ENCODE results near the gene KCNN3. TPM values are rescaled to one million over a fixed set of nuclear protein-coding genes. Genes with fewer than 3 reads are reported as not detected.

The KCNN3 gene
- total and polyA plus RNA-seq, 2 of the 8 experiments (the other 6 are each of a cell fraction or from before 2014, with no cell fraction given), result 2.8 to 3.7 TPM

DNA sequence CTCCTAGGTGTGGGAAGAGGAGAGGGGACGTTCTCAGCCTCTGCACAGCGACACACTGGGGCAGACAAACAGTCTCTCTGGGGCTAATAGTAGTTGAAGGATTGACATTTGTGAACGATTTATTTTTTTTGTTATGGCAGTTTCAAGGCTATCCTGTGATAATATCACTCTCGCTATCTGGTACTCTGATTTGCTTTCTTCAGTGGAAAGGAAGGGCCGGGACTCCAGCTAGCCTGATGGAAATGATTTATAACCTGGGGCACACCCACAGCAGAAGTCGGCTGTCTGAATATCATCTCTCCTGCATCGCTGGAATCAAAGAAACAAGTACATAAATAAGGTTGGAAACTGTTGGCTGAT, 122.7 kb downstream of the KCNN3 start:
- TF ChIP-seq POLR2A (IDR thresholded peaks at IDR 0.05; ENCODE audit: control extremely low read depth in 1 of 2, low read depth in 2 of 2, low read length in 2 of 2), result no peak
- no peak for TF ChIP-seq JUN (IDR thresholded peaks at IDR 0.05; ENCODE audit: low read depth, low read length)
- no peak for TF ChIP-seq SUZ12 (IDR thresholded peaks at IDR 0.05; ENCODE audit: low read length)
- no peak for TF ChIP-seq TCF12 (IDR thresholded peaks at IDR 0.05; ENCODE audit: low read depth, low read length)
- TF ChIP-seq CTCF (IDR thresholded peaks at IDR 0.05; ENCODE audit: control extremely low read depth in 1 of 3, insufficient read depth in 1 of 3, low read depth in 1 of 3, low read length in 3 of 3), result no peak
- no peak for TF ChIP-seq SRF (IDR thresholded peaks at IDR 0.05; ENCODE audit: low read depth, low read length)

More for the DNA sequence above, 122.7 kb downstream of the KCNN3 start:
- Histone ChIP-seq H3K23ac (ENCODE audit: insufficient read length) (no peak overlapping the region), H3K27ac (ENCODE audit: low read depth, low read length) (no peak overlapping the region), H2AK5ac (ENCODE audit: low read depth, low read length) (no peak overlapping the region), H4K8ac (ENCODE audit: extremely low read depth, insufficient read depth, low read length) (no peak overlapping the region), H3K27me3 (replicated peaks in 1 of 4; ENCODE audit: control insufficient read depth in 3 of 4, extremely low read depth in 1 of 4, insufficient read depth in 3 of 4, low read length in 3 of 4) (no peaks in the 10 kb centered on the region), H3K4me2 (ENCODE audit: insufficient read depth in 1 of 2, low read depth in 2 of 2, low read length in 2 of 2) (no peak overlapping the region), H3K23me2 (ENCODE audit: low read depth, low read length) (no peaks in the 10 kb centered on the region), H3K79me1 (ENCODE audit: low read depth, low read length) (no peaks in the 10 kb centered on the region), H2BK20ac (ENCODE audit: low read length) (no peak overlapping the region), H3K4ac (replicated peaks; ENCODE audit: insufficient read length, low read depth, low read length) (no peak overlapping the region), H3K4me1 (replicated peaks in 1 of 4; ENCODE audit: control insufficient read depth in 3 of 4, insufficient read depth in 4 of 4, low read length in 3 of 4) (peaks cover 0 to 27% (median 11%) of the 10 kb centered on the region in 4 experiments; a peak in 6 of 7 replicates), H3K14ac (ENCODE audit: insufficient read length) (no peak overlapping the region), H3K56ac (replicated peaks; ENCODE audit: insufficient read length, low read depth, low read length) (no peak overlapping the region), H3K36me3 (ENCODE audit: control insufficient read depth in 2 of 4, insufficient read depth in 4 of 4, low read length in 3 of 4) (no peaks in the 10 kb centered on the region; a peak in 2 of 8 replicates), H2BK5ac (ENCODE audit: low read depth, low read length) (no peak overlapping the region), H4K20me1 (replicated peaks in 1 of 2; ENCODE audit: control insufficient read depth in 1 of 2, insufficient read depth in 2 of 2, low read length in 2 of 2) (no peaks in the 10 kb centered on the region), H2AFZ (ENCODE audit: low read length) (no peak overlapping the region), H4K91ac (replicated peaks; ENCODE audit: insufficient read length, low read length) (no peak overlapping the region), H4K5ac (ENCODE audit: insufficient read length, low read depth, low read length) (no peak overlapping the region), H2BK12ac (ENCODE audit: low read depth, low read length) (no peak overlapping the region), H3K79me2 (ENCODE audit: control insufficient read depth in 1 of 2, insufficient read depth in 2 of 2, low read length in 2 of 2) (no peaks in the 10 kb centered on the region), H3K9ac (replicated peaks in 1 of 4; ENCODE audit: extremely low read depth in 1 of 4, low read depth in 3 of 4, low read length in 3 of 4) (no peak overlapping the region), H2BK15ac (ENCODE audit: low read length) (peak overlapping the region; percentile 88; the same call in 1 of the 2 replicates), H3K18ac (ENCODE audit: extremely low read depth, low read length) (no peak overlapping the region), H3K4me3 (ENCODE audit: extremely low read depth in 1 of 4, insufficient read depth in 2 of 4, low read depth in 3 of 4, low read length in 4 of 4) (no peak overlapping the region), H2BK120ac (replicated peaks; ENCODE audit: low read depth, low read length) (no peak overlapping the region), H3K9me3 (ENCODE audit: insufficient read depth in 2 of 2, low read depth in 1 of 2, low read length in 1 of 2) (no peaks in the 10 kb centered on the region)
- no peak for FAIRE-seq
- ChIA-PET CTCF (ENCODE audit: partially characterized antibody) (interaction anchor here (0.8 to 5.6 kb wide), 16 partner anchors 11 to 267 kb away, joined by 3 to 30 read pairs (median 3); no protein-coding TSS in a partner anchor), POLR2A (ENCODE audit: partially characterized antibody) (interaction anchor here (0.8 kb wide), 1 partner anchor 20 kb away, joined by 3 read pairs; no protein-coding TSS in a partner anchor)
- no peak for DNase-seq (ENCODE audit: low read depth in 1 of 2, low spot score in 2 of 2)
- 87% methylated on average over 7 of the region's 7 CpGs; no CpG with 5 or more reads in 1 of the 2 experiments for WGBS, 2 experiments (ENCODE audit: extremely low coverage in 1 of 2, insufficient coverage in 1 of 2, insufficient read length in 1 of 2, insufficient replicate concordance in 2 of 2, low coverage in 1 of 2, low lambda C conversion rate in 2 of 2, missing lambda C conversion rate in 1 of 2)
